Activated T-cell treated with anti-CD3 and anti-CD28 coated beads for 1 hour (primary cell): ENCODE results near the gene CAMTA1.

ENCODE experiments used
- DNase-seq: peaks from one replicate; pipeline ENCODE4 v3.0.0-alpha.2; 2020; ENCODE audit warnings: low read depth

Gene CAMTA1

DNA sequence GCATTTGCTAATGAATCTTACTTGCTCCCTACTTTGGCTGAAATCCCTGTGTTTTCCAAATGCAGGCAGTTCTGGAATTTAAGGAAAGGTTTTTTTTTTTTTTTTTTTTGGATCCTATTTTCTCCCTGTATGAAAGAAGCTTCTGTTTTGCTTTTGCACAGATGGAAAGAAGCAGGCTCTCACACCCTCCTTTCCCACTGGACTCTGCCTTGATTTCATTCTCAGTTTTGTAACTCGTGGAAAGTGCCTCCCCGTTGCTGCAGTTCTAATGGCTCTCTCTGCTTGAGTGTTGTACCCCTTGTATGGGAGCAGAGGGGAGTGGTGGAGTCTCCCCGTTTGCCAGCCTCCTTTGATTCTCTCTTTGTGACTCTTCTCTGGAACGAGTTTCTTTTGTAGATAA is 291.9 kb downstream of the CAMTA1 start:
- no peak for DNase-seq

DNA sequence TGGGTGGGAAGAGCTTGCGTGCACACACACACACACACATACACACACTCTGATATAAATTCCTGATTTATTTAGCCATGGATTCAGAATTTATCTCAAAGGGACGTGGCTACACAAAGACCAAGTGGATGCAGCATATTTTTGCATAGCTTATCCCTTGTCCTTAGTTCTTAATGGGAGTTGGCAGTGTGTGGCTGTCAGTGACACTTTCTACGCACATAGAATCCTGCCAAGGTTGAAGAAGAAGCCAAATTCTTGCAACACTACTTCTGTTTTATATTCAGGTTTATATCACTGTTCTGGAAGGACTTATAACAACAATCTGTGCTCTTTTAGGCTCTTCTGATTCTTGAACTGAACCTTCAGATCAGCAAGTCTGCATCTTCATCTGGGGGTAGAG is 292.7 kb downstream of the CAMTA1 start:
- DNase-seq: no peak

DNA sequence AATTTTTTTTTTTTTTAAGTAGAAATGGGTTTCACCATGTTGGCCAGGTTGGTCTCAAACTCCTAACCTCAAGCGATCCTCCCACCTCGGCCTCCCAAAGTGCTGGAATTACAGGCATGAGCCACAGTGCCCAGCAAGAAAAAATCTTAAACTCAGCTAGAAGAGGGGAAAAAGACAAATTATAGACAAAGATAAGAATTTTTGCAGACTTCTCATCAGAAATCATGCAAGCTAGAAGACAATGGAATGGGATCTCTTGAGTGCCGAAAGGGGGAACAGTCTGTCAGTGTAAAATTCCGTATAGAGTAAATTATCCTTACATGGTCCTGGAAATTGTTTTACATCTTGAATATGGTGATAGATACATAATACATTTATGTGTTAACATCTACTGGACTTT is 294.4 kb downstream of the CAMTA1 start:
- no peak for DNase-seq

DNA sequence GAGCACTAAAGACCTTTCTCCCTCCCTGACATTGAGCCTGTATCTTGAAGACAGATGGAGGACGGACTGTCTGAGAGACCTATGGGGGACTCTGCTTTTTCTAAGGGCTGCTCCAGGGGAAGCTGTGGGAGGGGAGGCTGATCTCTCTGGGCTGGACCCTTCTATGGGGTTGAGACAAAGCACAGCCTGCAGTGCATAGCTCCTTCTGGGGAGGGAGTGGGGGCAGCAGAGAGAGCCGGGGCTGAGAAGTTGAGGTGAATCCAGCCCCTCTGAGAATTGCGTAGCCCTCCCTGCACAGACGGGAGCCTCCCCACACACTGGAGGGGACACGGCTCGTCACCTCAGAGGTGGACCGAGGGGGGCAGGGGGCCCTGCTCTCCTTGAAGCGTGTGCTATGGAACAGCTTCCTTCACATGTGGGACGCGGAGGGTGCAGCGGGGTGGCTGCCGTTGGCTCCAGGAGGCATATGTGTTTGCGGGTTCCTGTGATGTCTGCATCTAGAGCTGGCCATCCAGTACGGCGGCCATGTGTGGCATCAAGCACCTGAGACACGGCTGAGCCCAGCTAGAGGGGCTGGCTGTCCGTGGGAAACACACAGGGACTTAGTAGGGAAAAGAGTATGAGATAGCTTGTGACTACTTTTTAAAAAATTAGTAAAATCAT is 299.1 kb downstream of the CAMTA1 start:
- no peak for DNase-seq

DNA sequence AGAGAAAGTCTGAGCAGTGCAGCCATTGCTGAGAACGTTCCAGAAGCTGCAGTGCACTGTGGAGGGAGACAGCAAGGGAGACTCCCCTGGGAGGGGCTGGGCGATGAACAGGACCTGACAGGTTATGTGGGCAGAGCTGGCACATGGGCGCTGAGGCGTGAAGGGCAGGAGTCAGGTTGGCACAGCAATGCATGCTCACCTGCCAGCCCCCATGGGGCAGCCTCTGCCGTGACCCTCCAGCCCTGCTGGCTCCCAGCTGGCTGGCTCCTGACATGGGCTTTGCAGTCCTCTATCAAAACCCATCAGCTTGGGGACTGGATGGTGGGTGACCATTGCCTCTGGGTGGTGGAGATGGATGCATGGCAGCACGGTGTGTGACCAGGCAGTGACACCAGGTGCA is 300.3 kb downstream of the CAMTA1 start:
- DNase-seq: no peak

DNA sequence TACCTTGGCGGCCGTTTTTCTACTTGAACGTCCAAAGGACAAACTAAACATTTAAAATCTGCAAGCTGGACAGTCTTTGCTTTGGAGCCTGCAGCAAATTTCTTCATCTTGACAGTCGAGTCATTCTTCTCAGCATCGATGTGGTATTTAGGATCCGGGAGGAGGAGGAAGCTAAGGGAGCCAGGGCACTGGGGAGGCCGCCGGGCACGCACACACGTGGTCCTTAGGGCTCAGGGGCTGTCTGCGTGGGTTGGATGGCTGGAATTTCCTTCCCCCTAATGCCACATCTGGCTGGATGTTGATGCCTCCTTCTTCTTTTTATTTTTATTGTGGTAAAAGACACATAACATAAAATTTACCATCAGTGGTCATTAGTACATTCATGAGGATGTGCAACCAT is 300.9 kb downstream of the CAMTA1 start:
- DNase-seq: no peak

DNA sequence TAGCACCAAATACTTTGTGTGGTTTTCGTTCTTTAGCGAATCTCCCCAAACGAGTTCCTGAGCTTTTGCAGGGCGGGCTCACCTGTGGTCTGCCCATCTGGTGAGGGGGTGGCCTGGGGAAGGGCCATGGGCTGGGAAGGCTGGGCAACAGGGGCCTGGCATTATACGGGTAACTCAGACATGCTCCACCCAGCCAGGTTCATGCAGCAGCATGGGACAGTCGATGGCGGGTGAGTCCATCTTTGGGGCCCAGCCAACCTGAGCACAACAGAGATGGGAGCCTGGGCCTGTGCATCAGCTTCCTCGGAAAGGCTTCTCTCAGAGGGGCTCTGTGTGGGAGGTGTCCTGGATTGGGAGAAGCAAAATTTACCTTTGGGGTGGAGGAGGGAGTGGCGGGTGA is 302.6 kb downstream of the CAMTA1 start:
- DNase-seq: no peak

DNA sequence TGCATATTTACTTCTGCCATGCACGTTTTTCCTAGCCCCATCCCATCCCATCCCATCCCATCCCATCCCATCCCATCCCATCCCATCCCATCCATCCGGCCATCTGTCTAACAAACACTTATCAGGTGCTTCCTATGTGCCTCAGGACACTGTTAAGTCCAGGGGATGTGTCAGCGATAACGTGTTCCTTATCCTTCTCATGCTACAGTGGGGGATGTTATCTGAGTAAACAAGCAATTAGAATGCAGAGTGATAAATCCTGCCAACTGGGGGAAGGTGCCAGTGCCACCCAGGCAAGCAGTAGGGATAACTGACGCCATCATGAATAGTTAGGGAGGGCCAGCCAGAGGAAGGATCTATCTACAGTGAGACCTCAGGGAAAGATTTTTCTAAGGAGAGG is 304.2 kb downstream of the CAMTA1 start:
- DNase-seq: no peak

DNA sequence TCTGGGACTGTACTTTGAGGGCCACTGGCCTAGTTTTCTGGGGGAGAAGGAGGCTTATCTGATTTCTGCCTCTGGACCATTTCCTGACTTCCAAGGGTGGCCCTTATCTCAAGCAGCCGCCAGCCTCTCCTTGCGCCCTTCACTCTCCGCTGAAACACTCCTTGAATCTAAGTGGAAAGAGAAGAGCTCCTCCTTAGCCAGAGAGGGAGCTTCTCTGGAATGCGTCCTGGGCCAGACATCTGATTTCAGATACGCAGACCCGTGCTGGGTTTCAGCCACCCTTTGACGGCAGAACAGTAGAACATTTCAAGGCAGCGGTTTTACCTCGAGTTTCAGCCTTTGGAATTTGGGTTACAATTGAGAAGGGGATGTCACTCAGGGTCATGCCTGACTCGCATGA is 308.0 kb downstream of the CAMTA1 start:
- DNase-seq: no peak

DNA sequence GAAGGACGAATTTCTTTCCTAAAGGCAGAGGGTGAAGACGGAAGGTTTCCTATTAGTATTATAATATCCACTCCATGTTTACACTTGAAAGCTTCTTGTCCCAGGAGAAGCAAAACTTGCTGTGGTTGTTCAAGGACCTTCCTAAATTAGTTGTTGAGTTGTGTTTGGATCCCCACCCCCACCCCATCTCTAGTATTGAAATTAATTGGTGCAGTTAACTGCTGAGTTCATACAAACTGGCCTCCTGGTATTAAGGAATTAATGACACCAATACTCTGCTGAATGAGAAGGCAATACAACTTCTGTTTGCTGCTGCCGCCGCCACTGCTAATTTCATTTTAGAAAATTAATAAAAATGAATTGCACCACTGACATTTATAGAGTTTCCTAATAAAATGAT is 308.8 kb downstream of the CAMTA1 start:
- DNase-seq: no peak

DNA sequence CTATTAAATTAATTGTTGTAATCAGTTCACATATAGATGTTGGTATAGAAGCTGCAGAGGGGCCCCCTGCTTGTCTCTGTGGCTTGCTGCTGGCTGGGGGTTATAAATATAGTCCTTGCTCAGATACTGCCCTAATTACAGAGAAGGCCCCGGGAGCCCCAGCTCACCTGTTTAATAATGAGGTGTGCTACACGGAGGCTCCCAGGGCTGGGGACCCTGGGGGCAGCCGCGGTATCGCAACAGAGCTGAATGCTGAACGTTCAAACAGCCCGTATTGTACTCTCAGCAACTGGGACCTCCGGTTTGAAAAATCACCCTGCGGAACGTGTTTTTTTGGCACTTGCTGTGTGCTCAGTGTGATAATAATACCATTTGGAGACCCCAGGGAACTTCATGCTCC is 309.3 kb downstream of the CAMTA1 start:
- DNase-seq: no peak

DNA sequence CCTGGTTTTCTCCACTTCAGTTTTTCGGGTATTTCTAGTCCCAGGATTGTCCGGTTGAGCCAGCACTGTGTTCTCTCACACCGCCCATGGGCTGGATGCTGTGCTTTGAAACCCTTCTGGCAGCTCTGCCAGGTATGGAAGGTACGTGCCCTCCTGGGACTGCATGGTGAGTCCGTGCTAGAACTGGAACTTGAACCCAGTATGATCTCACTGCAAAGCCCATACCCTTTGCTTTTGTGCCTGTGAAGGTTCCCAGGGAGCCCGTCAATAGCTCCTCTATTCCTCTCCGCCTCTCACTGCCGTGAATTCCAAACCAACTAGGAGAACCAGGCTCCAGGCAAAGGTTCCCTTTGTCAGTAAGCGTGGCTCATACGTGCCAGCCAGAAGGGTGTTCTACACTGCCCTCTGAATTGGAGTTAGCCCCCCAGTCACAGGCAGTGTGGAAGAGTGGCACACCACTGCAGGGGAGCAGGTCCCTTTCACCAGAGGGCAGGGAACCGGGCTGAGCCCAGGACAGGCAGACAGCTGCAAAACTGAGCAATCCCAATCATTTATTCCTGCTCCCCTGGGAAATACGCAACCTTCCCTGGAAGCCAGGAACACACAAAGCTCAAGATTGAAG is 310.2 kb downstream of the CAMTA1 start:
- DNase-seq: no peak

DNA sequence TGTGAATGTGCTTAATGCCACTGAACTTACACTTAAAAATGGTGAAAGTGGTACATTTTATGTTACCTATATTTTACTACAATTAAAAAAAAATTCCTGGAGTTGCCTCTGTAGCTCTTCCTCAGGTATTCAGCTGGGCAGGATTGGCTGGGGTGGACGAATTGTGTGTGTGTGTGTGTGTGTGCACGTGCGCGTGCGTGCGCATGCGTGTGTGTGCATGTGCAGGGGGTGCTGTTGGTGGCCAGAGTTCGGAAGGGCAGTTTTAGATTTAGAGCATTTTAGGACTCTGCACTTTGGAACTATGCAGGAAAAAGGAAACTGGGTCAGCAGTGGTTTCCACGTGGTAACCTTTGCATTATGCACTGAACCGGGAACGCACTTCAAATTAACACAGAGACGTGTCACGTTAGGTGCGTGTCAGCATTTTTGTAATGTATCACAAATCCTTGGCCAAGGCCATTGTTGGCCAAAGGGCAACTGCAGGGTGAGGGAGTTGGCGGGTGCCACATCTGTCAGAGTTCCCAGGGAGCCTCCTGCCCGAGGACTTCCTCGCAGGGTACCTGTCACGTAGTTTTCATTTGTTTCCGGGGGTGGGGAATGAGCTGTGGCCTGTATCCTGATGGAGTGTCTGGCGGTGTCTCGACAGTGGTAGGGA is 312.8 kb downstream of the CAMTA1 start:
- no peak for DNase-seq

DNA sequence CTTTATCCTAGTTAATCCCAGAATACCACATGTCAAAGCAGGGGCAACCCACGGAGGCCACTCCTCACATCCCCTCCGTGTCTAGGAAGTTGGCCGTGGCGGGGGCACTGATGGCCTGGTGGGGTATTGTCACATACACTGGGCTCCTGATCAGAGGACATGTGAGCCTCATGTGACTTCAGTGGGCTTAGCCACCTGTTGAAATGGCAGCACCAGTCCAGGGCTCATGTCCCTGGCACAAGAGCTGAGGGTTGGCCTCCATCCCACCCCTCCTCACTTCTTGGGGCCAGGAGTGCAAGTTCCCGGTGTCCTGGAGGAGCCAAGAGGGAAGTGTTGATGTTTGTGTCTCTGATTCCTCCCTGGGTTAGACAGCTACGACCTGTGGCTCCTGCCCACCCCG is 313.4 kb downstream of the CAMTA1 start:
- DNase-seq: no peak

DNA sequence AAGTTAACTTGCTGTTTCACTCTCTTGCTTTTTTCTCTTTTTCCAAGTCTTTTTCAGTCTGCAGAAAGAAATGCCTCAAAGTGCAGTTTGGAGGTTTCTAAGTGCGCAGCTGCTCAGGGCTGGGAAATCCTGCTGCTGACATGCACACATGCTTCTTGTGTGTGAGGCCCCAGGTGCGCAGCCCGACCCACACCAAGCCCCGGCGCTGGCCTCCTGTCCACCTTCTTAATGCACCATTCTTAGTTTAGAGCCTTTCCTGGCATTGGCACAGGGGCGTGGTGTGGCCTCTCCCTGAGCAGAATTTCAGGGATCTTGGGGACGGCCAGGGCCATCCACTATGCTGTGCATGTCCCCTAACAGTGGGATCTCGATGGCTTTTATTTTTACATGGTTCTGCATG is 315.2 kb downstream of the CAMTA1 start:
- no peak for DNase-seq

DNA sequence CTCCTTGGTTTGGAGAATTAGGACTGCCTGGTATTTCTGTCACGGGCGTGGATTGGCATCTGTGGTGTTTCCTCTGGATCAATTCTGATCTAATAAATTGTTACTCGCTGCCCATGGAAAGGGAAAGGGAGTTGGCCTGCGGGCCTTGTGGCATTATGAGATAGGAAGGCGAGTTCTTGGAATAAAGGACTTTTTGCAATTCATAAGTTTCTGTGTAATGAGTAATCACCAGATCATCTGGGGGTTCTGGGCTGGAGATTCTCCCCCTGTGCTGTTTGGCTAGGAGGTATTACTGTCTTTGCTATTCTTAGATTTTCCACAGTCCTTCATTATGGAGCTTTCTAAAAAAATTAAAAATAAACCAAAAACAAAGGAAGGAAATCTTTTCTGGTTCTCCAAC is 315.9 kb downstream of the CAMTA1 start:
- no peak for DNase-seq

DNA sequence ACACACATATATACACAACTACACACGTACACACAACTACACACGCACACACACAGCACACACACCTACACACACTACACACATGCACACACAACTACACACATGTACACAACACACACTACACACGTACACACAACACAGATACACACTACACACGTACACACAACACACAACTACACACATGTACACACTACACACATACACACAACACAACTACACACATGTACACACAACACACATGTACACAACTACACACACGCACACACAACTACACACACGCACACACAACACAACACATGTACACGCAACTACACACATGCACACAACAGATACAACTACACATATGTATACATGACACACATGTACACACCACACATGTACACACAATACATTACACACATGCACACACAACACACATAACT is 318.1 kb downstream of the CAMTA1 start:
- DNase-seq: no peak

DNA sequence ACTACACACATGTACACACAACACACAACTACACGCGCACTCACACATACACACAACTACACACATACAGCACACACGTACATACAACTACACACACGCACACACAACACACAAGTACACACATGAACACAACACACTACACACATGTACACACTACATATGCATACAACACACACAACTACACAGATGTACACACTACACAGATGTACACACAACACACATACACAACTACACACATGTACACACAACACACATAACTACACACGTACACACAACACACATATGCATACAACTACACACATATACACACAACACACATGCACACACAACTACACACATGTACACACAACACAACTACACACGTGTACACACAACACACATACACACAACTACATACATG is 318.6 kb downstream of the CAMTA1 start:
- no peak for DNase-seq

DNA sequence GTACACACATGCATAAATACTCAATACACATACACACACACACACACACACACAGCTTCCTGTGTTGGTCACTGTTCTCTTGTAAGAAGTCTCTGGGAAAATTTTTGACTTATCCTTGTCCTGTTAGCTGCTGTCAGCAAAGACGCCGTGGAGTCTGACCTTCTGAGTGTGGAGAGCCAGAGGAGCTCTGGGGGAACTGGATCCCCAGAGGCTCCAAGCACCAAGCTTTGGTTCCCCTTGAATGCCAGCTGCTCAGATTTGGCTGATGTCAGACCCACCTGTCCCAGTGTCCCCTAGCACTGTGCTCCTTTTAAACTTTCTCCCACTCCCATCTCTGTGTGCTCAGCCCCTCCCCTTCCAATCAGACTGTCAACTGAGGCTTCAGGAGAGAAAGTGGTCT is 319.1 kb downstream of the CAMTA1 start:
- DNase-seq: no peak

DNA sequence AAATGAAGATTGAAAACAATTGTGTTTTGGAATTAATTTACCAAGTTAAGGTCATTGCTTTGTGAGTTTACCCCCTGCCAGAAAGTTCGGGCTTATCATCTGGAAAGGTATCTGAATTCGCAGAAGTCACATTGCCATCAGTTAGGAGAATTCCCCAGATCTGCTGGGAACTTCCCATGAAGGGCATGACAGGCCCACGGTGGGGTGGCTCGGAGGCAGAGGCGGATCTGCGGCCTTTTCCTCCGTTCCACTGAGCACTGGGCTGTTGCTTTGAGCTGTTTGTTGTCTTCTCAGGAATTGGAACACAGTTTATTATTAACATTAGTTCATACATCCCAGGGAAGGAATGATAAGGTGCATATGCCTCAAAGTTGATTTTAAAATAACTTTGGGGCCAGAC is 320.0 kb downstream of the CAMTA1 start:
- no peak for DNase-seq

DNA sequence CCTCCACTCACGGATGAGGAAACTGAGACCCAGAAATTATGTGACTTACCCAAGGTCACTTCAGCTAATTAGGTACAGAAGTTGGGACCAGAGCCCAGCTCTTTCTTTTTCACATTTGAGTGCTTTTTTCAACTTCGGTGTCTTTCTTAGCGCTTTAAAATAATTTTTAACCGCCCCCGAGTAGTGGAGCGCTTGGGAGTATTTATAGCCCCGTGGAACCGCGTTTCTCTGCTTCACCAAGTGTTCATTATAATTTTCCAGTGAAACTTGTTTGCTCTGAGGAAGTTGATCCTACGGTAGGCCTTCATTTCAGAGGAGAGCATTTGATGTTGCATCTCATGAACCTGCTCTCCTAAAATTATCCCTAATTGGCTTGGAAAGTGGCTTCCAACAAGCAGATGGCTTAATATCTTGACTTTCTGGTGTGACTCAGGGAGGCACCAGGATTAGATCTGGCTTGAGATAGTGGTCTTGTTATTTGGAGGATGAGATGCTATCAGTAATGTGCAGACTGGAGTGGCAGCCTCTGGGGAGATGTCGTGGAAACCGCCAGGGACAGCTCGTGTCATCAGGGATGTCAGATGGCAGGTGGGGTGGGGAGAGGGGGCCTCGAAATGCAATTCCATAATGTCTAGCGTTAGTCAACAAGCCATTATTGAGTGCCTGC is 321.3 kb downstream of the CAMTA1 start:
- DNase-seq: no peak

DNA sequence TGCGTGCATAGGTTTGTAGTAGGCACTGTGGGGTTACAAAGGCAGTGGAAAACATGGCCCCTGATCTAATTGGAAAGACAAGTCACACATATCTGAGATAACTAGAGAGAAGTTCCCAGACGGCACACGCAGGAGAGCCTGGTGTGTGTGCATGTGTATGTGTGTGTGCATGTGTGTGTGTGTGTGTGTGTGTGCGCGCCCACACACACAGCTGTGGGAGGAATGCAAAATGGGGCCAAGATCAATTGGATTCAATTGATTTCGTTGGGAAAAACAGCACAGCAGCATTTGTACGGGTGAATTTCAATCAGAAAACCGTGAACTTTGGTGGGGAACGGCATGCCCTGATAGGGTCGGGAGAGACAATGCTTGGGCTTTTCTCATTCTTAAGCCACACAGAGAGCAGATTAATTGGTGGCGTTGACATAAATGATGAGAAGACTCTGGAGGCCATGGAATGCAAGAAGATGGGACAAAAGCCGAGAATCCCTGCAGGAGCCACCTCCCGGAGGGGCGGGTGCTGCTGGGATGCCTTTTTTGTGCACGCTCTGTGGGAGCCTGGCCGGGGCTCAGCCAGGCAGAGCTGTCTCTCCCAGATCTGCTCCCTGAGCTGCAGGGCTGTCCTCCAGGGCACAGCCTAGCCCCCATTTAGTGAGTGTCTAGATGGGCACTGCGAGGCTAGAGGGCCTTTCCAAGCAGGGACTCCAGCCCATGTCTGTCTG is 322.0 kb downstream of the CAMTA1 start:
- no peak for DNase-seq

DNA sequence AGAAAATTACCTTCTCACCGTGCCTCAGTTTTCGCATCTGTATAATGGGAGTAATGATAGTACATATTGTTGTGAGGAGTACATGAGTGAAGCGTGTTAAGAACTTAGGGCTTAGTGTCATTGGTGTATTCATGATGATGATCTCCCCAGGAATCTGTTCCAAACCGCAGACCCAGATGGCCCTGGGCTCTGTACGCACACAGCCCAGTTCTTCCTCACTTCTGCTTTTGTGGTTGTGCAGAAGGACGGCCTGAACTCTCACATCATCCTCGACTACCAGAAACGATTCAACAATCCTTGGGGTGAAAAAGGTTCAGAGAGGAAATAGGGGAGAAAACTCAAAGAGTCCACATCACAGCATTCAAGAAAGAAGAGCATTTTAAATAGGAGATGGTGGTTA is 323.0 kb downstream of the CAMTA1 start:
- no peak for DNase-seq
